ENCODE measurements around the gene NSMCE3. TPM values are rescaled to one million over a fixed set of nuclear protein-coding genes. Genes with fewer than 3 reads are reported as not detected.
A peak's percentile ranks its signal among the peaks of the same experiment; 100 is the strongest.

The NSMCE3 gene
- 12.7 TPM for total RNA-seq

DNA sequence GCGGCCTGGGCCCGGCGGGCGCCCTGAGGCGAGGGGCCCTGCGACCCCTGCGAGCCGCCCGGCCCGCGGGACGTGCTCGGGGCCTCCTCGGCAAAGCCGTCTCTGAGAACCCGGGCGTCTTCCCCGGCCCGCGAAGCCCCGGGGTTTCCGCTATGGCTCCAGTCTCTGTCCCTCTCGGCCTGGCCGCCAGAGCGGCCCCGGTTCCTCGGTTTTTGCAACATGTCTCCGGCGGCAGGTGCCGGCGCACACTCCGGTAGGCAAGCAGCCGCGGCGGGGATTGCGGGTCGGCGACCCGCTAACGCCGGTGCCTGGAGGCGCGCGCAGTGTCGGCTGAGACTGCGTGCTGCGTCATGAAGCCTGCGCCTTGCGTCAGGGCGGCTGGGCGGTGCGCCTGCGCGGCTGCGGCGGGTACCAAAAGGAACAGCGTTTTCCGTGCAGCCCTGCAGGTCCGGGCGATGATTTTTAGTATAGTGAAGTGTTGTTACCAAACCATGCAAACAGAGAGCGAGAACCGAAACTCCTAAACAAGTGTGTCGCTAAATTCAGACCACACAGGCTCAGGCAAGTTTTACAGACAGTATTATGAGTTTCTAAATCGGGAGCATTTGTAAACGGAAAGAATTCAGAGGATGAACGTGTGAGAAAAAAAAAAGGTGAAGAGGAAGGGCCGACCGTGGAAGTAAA lies at the start of gene NSMCE3:
TSS of gene NSMCE3 (minus strand) at position 338 of the 684 bp plus-strand sequence. CDS start at position 221, 117 bp downstream.
- peak; percentile 95 for DNase-seq

GRCh38 chr15:29316422-29316821 lies 46.8 kb upstream of the NSMCE3 start:
- no peak for DNase-seq

DNA sequence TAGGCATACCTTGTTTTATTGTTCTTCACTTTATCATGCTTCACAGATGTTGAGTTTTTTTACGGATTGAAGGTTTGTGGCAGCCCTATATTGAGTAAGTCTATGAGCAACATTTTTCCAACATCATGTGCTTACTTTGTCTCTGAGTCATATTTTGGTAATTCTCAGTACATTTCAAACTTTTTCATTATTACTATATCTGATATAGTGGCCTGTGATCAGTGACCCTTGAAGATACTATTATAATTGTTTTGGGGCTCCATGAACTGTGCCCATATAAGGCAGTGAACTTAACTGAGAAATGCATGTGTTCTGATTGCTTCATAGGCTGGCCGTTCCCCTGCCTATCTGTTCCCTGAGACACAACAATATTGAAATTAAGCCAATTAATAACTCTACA lies 42.8 kb upstream of the NSMCE3 start:
- DNase-seq: no peak

GRCh38 chr15:29311696-29312095 lies 42.1 kb upstream of the NSMCE3 start:
- DNase-seq: no peak

DNA sequence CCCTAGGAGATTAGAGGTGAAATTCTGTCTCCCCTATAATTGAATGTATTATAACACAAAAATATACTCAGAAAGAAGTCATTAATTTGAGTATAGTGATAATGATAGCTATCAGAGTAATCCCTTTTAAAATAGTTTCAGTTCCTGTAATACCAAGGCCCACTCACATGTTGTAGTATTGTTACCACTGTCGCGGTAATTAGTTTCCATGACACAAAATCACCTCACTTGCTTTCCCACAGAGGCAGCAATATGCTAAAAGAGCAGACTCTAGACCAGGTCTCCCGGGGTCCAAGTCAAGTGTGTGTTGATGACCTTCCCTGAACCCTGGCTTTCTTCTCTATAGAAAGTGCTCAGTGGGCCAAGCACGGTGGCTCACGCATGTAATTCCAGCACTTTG lies 39.5 kb upstream of the NSMCE3 start:
- no peak for DNase-seq

GRCh38 chr15:29308299-29308698 lies 38.7 kb upstream of the NSMCE3 start:
- DNase-seq: no peak

GRCh38 chr15:29305556-29305955 lies 35.9 kb upstream of the NSMCE3 start:
- no peak for DNase-seq

- DNase-seq: no peak
These were observed 33.2 kb upstream of the NSMCE3 start for GRCh38 chr15:29302871-29303270.

DNA sequence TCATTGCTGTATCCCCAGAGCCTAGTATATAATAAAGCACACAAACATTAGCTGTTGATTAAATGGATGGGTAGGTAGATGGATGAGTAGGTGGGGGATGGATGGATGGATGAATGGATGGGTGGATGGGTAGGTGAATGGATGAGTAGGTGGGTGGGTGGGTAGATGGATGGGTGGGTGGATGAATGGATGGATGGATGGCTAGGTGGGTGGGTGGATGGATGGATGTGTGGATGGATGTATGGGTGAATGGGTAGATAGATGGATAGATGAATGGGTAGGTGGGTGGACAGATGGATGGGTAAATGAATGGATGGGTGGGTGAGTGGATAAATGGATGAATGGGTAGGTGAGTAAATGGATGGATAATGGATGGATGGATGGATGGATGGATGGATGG lies 30.2 kb upstream of the NSMCE3 start:
- DNase-seq: no peak

DNA sequence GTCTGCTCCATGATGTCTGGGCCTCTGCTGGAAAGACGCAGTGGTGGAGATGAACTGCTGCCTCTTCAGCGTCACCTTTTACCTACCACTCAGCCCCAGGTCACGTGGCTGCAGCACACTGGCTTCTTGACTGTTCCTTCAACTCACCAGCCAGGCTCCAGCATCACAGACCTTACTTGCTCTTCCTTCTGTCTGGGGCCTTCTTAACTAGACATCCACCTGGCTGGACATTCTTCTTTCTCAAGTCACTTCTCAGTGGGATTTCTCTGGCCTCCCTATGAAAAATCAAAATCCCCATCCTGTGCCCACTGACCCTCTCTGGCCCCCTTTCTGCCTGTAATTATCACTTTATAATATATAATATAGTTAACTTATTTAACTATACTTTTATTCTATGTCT lies 29.7 kb upstream of the NSMCE3 start:
- DNase-seq: no peak

DNA sequence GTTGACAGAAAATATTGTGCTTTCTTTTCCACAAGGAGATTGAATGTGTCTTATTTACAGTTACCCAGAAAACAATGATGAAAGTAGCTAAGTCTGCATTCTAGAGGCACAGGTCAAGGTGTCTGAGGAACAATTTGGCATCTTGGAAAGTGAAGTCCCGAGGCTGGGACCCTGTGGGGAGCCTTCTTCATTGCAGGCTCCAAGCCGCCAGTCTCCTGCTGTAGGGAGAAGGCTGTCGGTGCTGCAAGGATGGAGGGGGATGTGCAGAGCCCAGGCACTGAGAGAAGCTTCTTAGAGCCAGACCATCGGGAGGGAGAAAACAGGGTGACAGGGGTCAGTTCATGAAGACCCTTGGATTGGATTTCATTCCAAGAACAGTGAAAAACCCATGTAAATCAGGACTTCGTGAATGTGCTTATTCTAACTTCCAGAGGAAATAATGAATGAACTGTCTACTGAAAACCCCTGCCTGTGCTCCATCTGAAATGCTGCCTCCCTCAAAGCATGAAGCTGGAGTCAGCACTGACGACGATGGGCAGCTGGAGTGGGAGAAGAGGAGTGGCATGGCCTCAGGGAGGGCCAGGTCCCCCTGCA lies 25.2 kb upstream of the NSMCE3 start:
- DNase-seq: no peak

DNA sequence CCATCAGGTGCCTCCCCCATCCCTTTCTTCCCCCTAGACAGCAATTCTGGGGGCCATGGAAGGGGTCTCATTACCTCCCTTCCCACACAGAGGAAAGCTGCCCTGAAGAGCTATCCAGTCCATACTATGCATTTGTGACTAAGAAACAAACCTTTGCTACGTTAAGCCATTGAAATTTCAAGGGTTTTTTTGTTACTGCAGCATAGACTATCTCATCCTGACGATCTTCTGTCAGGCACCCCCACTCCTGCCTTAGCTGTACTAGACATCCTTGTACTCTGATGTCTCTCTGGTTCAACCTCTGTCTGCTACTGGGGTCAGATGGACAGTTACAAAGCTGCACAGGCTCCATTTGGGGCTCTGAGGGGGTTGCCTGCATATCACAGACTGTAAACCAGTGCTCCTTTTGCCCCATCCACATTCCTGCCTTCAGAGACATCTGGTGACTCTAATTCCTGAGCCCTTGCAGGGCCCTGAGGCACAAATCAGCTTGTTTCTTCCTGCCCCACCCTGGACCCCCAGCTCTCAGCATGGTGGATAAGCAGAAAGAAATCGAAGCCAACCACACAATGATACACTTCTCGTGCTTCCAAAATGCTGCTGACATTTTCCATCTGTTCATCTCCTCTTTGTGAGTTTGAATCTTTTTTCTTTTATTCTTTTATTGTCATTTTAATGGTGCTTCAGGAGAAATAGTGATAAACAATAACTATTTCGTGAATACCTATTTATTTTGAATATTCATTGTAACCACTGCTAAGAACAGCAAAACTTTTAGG lies 21.6 kb upstream of the NSMCE3 start:
- DNase-seq: no peak

DNA sequence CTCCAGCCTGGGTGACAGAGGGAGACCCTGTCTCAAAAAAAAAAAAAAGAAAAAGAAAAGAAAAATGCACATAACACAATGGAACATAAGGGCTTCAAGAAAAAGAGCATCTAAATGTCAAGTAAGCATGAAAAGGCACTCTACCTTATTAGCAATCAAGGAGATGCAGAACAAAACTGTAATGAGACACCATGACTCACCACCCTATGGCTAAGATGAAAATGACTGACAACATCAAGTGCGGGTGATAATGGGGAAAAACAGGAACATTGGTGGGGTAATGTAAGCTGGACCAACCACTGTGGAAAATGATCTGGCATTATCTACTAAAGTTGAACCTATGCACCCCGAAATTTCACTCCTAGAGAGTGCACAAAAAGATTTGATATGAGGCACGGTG lies 19.6 kb upstream of the NSMCE3 start:
- no peak for DNase-seq

DNA sequence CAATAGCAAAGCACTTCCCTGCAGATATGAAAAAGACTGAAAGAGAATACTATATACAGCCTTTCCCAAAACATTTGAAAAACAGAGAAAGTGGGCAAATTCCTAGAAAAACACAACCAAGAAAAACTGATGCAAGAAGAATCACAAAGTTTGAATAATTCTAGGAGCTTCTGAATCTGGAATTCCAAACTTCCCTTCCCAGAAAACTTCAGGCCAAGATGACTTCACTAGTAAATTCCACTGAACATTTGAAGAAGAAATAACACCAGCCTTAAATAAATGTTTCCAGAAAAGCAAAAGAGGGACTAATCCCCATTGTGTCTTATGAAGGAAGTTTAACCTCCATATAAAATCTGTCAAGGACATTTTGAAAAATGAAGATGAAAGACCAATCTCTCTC lies 15.8 kb upstream of the NSMCE3 start:
- no peak for DNase-seq

DNA sequence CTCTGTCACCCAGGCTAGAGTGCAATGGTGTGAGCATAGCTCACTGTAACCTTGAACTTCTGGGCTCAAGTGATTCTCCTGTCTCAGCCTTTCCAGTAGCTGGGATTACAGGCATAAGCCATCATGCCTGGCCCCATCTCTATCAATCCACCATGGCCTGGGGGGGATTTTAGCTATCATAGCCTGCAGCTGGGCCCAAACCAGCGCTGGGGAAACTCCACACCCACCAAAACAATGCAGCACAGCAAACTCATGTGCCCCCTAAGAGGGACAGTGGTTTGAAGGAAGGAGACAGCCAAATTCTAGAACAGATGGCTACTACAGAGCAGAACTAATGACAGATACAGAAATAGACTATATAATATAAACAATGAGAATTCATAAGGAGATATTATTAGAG lies 13.8 kb upstream of the NSMCE3 start:
- peak; percentile 78 for DNase-seq

GRCh38 chr15:29280514-29280913 lies 10.9 kb upstream of the NSMCE3 start:
- no peak for DNase-seq

DNA sequence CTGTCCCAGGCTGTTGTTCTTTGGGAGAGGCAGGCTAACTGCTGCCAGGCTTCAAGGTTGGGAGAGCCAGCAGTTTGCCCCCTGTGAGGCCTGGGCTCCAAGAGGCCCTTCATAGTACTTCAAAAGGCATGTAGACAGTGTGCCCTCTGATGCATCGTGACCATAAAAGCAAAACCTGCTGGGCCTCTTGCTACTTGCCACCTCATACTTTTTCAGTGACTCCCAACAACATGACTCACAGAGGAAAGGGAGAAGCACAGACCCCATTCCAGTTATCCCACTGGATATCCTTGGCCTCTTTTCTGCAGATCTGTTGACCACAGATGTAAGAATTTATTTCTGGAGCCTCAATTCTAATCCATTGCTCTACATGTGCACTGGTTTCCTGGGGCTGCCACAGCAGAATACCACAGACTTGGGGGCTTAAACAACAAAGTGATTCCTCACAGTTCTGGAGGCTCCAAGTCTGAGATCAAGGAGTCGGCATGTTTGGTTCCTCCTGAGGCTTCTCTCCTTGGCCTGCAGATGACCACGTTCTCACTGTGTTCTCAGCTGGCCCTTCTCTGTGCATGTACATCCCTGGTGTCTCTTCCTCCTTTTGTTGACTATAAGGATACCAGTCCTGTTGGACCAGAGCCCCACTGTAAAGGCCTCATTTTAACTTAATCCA lies 8.9 kb upstream of the NSMCE3 start:
- DNase-seq: no peak

- no peak for DNase-seq
These were observed 6.7 kb upstream of the NSMCE3 start for GRCh38 chr15:29276366-29276765.

DNA sequence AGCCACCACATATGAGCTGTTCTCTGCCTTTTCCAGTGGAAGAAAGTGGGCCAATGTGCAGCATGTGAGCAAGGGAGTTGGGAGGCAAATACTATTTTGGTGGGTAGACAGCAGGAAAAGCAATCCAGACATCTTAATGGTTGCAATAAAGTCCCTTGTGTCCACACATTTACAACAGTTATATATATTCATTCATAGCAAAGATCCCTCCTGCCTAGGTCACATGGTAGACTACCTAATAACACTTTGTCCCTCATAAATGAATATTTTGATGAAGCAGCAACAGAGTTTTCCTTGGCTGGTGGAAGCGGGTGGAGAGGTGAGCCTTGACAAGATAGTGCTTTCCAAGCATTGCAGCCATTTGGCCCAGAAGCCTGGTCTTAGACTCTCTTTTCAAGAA lies 6.2 kb upstream of the NSMCE3 start:
- no peak for DNase-seq

DNA sequence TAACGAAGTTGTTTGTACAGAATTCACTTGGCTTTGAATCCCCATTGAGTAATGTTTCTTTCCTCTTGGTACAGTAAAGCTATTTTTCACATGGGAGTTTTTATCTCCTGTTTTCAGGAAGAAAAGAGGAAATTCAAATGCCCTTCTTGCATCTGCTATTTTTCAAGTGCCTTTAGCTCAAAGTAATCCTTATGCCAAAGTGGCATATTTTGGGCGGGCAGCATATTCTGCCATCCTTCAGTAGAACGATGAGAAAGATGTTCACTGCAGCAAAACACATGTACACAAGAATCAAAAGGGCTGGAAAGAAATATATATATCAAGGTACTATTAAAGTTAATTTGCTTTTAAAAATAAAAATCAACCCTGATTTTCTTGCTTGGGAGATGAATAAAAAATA lies 5.3 kb upstream of the NSMCE3 start:
- no peak for DNase-seq

DNA sequence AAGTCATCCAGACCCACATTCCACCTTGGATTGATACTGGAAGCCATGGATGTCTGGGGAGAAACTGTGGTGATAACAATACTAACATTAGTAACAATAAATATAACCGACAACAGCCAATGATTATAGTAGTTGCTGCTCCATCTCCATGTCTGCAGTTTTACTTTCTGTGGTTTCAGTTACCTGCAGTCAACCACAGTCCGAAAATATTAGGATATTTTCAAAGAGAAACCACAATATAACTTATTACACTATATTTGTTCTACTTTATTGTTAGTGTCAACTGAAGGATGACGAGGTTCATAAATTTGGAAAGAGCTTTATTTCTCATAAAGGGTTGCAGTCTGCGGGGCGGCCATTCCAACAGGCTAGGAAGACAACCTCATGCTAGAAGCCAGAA lies 2.6 kb upstream of the NSMCE3 start:
- DNase-seq: no peak

GRCh38 chr15:29270976-29271375 lies 1.4 kb upstream of the NSMCE3 start:
- no peak for DNase-seq

All from tongue (tissue), 2 donors.